OCI-LY3 (cell line): ENCODE results near the gene SDK1.

Experiments used
- EZH2phosphoT487 ChIP-seq: fragments of 200-600 bp; shearing (Covaris generic); IDR thresholded peaks from 2 replicates; pipeline ENCODE4 v1.6.1; 2018; ENCODE audit warnings: antibody characterized with exemption, mixed run types, low read depth
- TF ChIP-seq, protein P1 (sequence below): fragments of 200-600, 300-600 bp; sonication (generic); IDR thresholded peaks from 2 replicates; pipeline ENCODE4 v1.5.1; 2014; ENCODE audit warnings: antibody characterized with exemption, low read length, low read depth

- TF ChIP-seq, protein P1, sequence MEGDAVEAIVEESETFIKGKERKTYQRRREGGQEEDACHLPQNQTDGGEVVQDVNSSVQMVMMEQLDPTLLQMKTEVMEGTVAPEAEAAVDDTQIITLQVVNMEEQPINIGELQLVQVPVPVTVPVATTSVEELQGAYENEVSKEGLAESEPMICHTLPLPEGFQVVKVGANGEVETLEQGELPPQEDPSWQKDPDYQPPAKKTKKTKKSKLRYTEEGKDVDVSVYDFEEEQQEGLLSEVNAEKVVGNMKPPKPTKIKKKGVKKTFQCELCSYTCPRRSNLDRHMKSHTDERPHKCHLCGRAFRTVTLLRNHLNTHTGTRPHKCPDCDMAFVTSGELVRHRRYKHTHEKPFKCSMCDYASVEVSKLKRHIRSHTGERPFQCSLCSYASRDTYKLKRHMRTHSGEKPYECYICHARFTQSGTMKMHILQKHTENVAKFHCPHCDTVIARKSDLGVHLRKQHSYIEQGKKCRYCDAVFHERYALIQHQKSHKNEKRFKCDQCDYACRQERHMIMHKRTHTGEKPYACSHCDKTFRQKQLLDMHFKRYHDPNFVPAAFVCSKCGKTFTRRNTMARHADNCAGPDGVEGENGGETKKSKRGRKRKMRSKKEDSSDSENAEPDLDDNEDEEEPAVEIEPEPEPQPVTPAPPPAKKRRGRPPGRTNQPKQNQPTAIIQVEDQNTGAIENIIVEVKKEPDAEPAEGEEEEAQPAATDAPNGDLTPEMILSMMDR, result no peak
- no peak for TF ChIP-seq EZH2phosphoT487
Measured at GRCh38 chr7:4269746-4270145, 968.7 kb downstream of the SDK1 start.
